WTC11 (cell line): Measurements from ENCODE around the gene ISL2. TPM values are rescaled to one million over a fixed set of nuclear protein-coding genes. Genes with fewer than 3 reads are reported as not detected.

ENCODE experiments used
- ATAC-seq: fragments of 200-7000 bp; cut with Tn5 transposase; 2 replicates; pipeline ENCODE4 v1.10.0; 2021; ENCODE audit warnings: mild to moderate bottlenecking, moderate library complexity
- CTCF ChIA-PET: fragments of 300-600 bp; sonication (Branson Sonifier 250); formaldehyde crosslinking; loops from one replicate; lab custom pipeline; 2021; ENCODE audit warnings: antibody characterized with exemption; lab: Charles Lee
- POLR2A ChIA-PET: fragments of 350-600 bp; sonication (Branson Sonifier 250); formaldehyde crosslinking; loops from one replicate; lab custom pipeline; 2021; ENCODE audit warnings: antibody characterized with exemption; lab: Charles Lee
- DNase-seq: peaks from one replicate; pipeline ENCODE4 v3.0.0; 2021; ENCODE audit warnings: low spot score
- H3K27ac Mint-ChIP-seq: 2 replicates; pipeline ENCODE4 v1.8.0; 2021; ENCODE audit warnings: mixed read lengths
- H3K27me3 Mint-ChIP-seq: 2 replicates; pipeline ENCODE4 v1.8.0; 2021; ENCODE audit warnings: low read depth, mild to moderate bottlenecking, moderate library complexity, mixed read lengths
- H3K36me3 Mint-ChIP-seq: 2 replicates; pipeline ENCODE4 v1.8.0; 2021; ENCODE audit warnings: mixed read lengths
- H3K4me1 Mint-ChIP-seq: 2 replicates; pipeline ENCODE4 v1.8.0; 2022; ENCODE audit warnings: mixed read lengths
- H3K4me3 Mint-ChIP-seq: 2 replicates; pipeline ENCODE4 v1.8.0; 2021; ENCODE audit warnings: mild to moderate bottlenecking, moderate library complexity, mixed read lengths
- H3K9me3 Mint-ChIP-seq: 2 replicates; pipeline ENCODE4 v1.8.0; 2021; ENCODE audit warnings: mixed read lengths
- CBFB ChIP-seq: sonication (generic); formaldehyde crosslinking; IDR thresholded peaks from 2 replicates; pipeline ENCODE4 v1.8.1; 2022; ENCODE audit warnings: mild to moderate bottlenecking, low read depth, missing genetic modification reagents
- CDX4 ChIP-seq: fragments of 250-450 bp; sonication (Bioruptor Pico); IDR thresholded peaks from 2 replicates; pipeline ENCODE4 v1.9.0; 2021; ENCODE audit warnings: moderate library complexity, mild to moderate bottlenecking, inconsistent platforms, borderline replicate concordance
- CTCF ChIP-seq: fragments of 200-600 bp; IDR thresholded peaks from 2 replicates; pipeline ENCODE4 v1.8.0; 2022; ENCODE audit warnings: antibody characterized with exemption
- E2F1 ChIP-seq: sonication (generic); formaldehyde crosslinking; IDR thresholded peaks from 2 replicates; pipeline ENCODE4 v1.8.0; 2022; ENCODE audit warnings: mild to moderate bottlenecking, missing genetic modification reagents
- E2F4 ChIP-seq: sonication (generic); formaldehyde crosslinking; IDR thresholded peaks from 2 replicates; pipeline ENCODE4 v1.8.1; 2022; ENCODE audit warnings: low read depth, mild to moderate bottlenecking, moderate library complexity, missing genetic modification reagents, borderline replicate concordance
- ELF4 ChIP-seq: sonication (generic); formaldehyde crosslinking; IDR thresholded peaks from 2 replicates; pipeline ENCODE4 v1.8.1; 2022; ENCODE audit warnings: low read depth, mild to moderate bottlenecking, moderate library complexity, missing genetic modification reagents
- GTF2I ChIP-seq: fragments of 250-450 bp; sonication (Bioruptor Pico); conservative IDR thresholded peaks from 2 replicates; pipeline ENCODE4 v1.4.0; 2021; ENCODE audit warnings: mild to moderate bottlenecking
- HMGA2 ChIP-seq: fragments of 250-450 bp; sonication (Bioruptor Pico); IDR thresholded peaks from 2 replicates; pipeline ENCODE4 v1.4.0; 2021; ENCODE audit warnings: mild to moderate bottlenecking, moderate library complexity
- IRF2 ChIP-seq: sonication (generic); formaldehyde crosslinking; IDR thresholded peaks from 2 replicates; pipeline ENCODE4 v1.8.0; 2022; ENCODE audit warnings: low read depth, missing genetic modification reagents, borderline replicate concordance
- JUN ChIP-seq: sonication (generic); formaldehyde crosslinking; IDR thresholded peaks from 2 replicates; pipeline ENCODE4 v1.8.0; 2023; ENCODE audit warnings: mild to moderate bottlenecking, missing genetic modification reagents
- MXD4 ChIP-seq: fragments of 250-450 bp; sonication (Bioruptor Pico); IDR thresholded peaks from 2 replicates; pipeline ENCODE4 v1.8.0; 2021; ENCODE audit warnings: mild to moderate bottlenecking, moderate library complexity, borderline replicate concordance
- NR1H2 ChIP-seq: sonication (generic); formaldehyde crosslinking; IDR thresholded peaks from 2 replicates; pipeline ENCODE4 v1.9.0; 2021; ENCODE audit warnings: mild to moderate bottlenecking, moderate library complexity, missing genetic modification reagents
- TEAD1 ChIP-seq: sonication (generic); formaldehyde crosslinking; IDR thresholded peaks from 2 replicates; pipeline ENCODE4 v1.8.0; 2022; ENCODE audit warnings: mild to moderate bottlenecking, missing genetic modification reagents
- TP53 ChIP-seq: sonication (generic); formaldehyde crosslinking; IDR thresholded peaks from 2 replicates; pipeline ENCODE4 v1.8.1; 2023; ENCODE audit warnings: mild to moderate bottlenecking, missing genetic modification reagents
- ZNF263 ChIP-seq: sonication (generic); formaldehyde crosslinking; IDR thresholded peaks from 2 replicates; pipeline ENCODE4 v1.8.1; 2022; ENCODE audit warnings: low read depth, mild to moderate bottlenecking, moderate library complexity, missing genetic modification reagents
- ZNF317 ChIP-seq: sonication (generic); formaldehyde crosslinking; IDR thresholded peaks from 2 replicates; pipeline ENCODE4 v1.8.1; 2023; ENCODE audit warnings: low read depth, mild to moderate bottlenecking, moderate library complexity, missing genetic modification reagents, borderline replicate concordance
- ZNF396 ChIP-seq: fragments of 250-450 bp; sonication (Bioruptor Pico); IDR thresholded peaks from 2 replicates; pipeline ENCODE4 v1.8.0; 2021; ENCODE audit warnings: mild to moderate bottlenecking, moderate library complexity, borderline replicate concordance
- ZNF416 ChIP-seq: fragments of 250-450 bp; sonication (Bioruptor Pico); IDR thresholded peaks from 2 replicates; pipeline ENCODE4 v1.9.0; 2021; ENCODE audit warnings: mild to moderate bottlenecking, inconsistent platforms
- total RNA-seq: library from RNA; stranded (reverse); gene quantifications from 3 replicates; pipeline ENCODE4 v1.2.3, GENCODE V29; 2021
- TF ChIP-seq, protein P1 (sequence below): sonication (generic); formaldehyde crosslinking; IDR thresholded peaks from 2 replicates; pipeline ENCODE4 v1.8.0; 2023; ENCODE audit warnings: mild to moderate bottlenecking, missing genetic modification reagents
- TF ChIP-seq, protein P2 (sequence below): sonication (generic); formaldehyde crosslinking; IDR thresholded peaks from 2 replicates; pipeline ENCODE4 v1.8.1; 2023; ENCODE audit warnings: mild to moderate bottlenecking, missing genetic modification reagents
- TF ChIP-seq, protein P3 (sequence below): fragments of 250-450 bp; sonication (Bioruptor Pico); IDR thresholded peaks from 2 replicates; pipeline ENCODE4 v1.8.0; 2021; ENCODE audit warnings: mild to moderate bottlenecking
- TF ChIP-seq, protein P4 (sequence below): sonication (generic); formaldehyde crosslinking; IDR thresholded peaks from 2 replicates; pipeline ENCODE4 v1.8.1; 2023; ENCODE audit warnings: mild to moderate bottlenecking, missing genetic modification reagents, moderate library complexity

The ISL2 gene
- total RNA-seq, 1 experiment from 2014 or later: 0.24 TPM

DNA sequence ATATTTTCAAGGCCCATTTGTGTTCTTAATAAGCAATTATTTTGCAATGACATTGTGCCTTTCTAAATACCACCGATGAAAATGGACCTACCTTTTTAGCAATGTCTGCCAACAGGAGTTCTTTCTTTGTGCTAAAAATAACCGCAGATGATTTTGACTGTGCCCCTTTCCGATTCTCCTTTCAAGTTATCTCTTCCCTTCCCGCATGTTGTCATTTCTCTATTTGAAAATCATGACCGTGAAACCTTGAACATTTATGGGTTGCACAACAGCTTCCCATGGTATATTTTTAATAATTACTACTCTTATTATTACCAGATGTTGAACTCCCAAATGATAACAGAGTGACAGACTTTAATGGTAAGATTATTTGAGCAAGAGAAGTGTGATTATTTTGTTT, 15.0 kb upstream of the ISL2 start (continued):
- TF ChIP-seq, protein P1, sequence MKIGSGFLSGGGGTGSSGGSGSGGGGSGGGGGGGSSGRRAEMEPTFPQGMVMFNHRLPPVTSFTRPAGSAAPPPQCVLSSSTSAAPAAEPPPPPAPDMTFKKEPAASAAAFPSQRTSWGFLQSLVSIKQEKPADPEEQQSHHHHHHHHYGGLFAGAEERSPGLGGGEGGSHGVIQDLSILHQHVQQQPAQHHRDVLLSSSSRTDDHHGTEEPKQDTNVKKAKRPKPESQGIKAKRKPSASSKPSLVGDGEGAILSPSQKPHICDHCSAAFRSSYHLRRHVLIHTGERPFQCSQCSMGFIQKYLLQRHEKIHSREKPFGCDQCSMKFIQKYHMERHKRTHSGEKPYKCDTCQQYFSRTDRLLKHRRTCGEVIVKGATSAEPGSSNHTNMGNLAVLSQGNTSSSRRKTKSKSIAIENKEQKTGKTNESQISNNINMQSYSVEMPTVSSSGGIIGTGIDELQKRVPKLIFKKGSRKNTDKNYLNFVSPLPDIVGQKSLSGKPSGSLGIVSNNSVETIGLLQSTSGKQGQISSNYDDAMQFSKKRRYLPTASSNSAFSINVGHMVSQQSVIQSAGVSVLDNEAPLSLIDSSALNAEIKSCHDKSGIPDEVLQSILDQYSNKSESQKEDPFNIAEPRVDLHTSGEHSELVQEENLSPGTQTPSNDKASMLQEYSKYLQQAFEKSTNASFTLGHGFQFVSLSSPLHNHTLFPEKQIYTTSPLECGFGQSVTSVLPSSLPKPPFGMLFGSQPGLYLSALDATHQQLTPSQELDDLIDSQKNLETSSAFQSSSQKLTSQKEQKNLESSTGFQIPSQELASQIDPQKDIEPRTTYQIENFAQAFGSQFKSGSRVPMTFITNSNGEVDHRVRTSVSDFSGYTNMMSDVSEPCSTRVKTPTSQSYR (CRISPR knock-in tag): no peak
- TF ChIP-seq, protein P2, sequence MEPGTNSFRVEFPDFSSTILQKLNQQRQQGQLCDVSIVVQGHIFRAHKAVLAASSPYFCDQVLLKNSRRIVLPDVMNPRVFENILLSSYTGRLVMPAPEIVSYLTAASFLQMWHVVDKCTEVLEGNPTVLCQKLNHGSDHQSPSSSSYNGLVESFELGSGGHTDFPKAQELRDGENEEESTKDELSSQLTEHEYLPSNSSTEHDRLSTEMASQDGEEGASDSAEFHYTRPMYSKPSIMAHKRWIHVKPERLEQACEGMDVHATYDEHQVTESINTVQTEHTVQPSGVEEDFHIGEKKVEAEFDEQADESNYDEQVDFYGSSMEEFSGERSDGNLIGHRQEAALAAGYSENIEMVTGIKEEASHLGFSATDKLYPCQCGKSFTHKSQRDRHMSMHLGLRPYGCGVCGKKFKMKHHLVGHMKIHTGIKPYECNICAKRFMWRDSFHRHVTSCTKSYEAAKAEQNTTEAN (CRISPR knock-in tag): no peak
- TF ChIP-seq ZNF396 (CRISPR knock-in tag): no peak
- no peak for TF ChIP-seq E2F4 (CRISPR knock-in tag)
- no peak for TF ChIP-seq IRF2 (CRISPR knock-in tag)
- TF ChIP-seq CDX4 (CRISPR knock-in tag): no peak
- TF ChIP-seq, protein P3, sequence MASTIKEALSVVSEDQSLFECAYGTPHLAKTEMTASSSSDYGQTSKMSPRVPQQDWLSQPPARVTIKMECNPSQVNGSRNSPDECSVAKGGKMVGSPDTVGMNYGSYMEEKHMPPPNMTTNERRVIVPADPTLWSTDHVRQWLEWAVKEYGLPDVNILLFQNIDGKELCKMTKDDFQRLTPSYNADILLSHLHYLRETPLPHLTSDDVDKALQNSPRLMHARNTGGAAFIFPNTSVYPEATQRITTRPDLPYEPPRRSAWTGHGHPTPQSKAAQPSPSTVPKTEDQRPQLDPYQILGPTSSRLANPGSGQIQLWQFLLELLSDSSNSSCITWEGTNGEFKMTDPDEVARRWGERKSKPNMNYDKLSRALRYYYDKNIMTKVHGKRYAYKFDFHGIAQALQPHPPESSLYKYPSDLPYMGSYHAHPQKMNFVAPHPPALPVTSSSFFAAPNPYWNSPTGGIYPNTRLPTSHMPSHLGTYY (CRISPR knock-in tag): no peak
- TF ChIP-seq JUN (CRISPR knock-in tag): no peak
- no peak for TF ChIP-seq CBFB (CRISPR knock-in tag)
- no peak for TF ChIP-seq E2F1 (CRISPR knock-in tag)
- no peak for TF ChIP-seq NR1H2 (CRISPR knock-in tag)
- no peak for TF ChIP-seq GTF2I (CRISPR knock-in tag)

DNA sequence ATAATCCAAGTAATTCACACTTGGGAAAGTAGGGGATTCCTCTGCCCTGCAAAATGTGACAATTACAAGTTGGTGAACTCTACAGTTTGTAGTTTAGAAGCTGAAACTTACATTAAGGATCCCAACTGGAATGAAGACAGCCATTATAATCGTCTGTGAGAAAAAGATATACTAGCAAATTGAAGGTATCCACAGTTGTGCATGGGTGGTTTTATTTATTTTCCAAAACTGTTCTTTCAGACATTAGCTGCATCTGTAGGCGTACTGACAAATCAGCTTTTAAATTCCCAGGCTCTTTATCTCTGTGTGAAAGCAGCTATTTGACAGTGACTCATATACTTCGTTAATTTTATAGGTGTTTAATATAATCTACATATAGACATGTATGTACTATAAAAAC, 12.5 kb upstream of the ISL2 start:
- H3K9me3 Mint-ChIP-seq: no peaks in the 10 kb centered on the region
- no peak overlapping the region for H3K27ac Mint-ChIP-seq
- H3K27me3 Mint-ChIP-seq: peaks cover 27% of the 10 kb centered on the region
- POLR2A ChIA-PET: no interaction called here
- DNase-seq (no peak), ATAC-seq (no peak)
- H3K4me3 Mint-ChIP-seq: no peak overlapping the region
- CTCF ChIA-PET: interaction anchor here (1.7 kb wide), 1 partner anchor 10 kb away, joined by 5 read pairs; no protein-coding TSS in a partner anchor
- H3K4me1 Mint-ChIP-seq: no peaks in the 10 kb centered on the region
- H3K36me3 Mint-ChIP-seq: no peaks in the 10 kb centered on the region
- TF ChIP-seq JUN (CRISPR knock-in tag) (no peak), MXD4 (no peak), TP53 (no peak), HMGA2 (CRISPR knock-in tag) (no peak), CTCF (no peak), ZNF263 (no peak), ELF4 (CRISPR knock-in tag) (no peak), ZNF416 (CRISPR knock-in tag) (no peak), ZNF317 (CRISPR knock-in tag) (no peak), TEAD1 (CRISPR knock-in tag) (no peak), CDX4 (CRISPR knock-in tag) (no peak)
- TF ChIP-seq, protein P2 (CRISPR knock-in tag): no peak
- TF ChIP-seq, protein P4, sequence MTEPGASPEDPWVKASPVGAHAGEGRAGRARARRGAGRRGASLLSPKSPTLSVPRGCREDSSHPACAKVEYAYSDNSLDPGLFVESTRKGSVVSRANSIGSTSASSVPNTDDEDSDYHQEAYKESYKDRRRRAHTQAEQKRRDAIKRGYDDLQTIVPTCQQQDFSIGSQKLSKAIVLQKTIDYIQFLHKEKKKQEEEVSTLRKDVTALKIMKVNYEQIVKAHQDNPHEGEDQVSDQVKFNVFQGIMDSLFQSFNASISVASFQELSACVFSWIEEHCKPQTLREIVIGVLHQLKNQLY: no peak
